Measurements from ENCODE around the gene PLEKHG3. TPM values are rescaled to one million over a fixed set of nuclear protein-coding genes. Genes with fewer than 3 reads are reported as not detected.
A peak's percentile ranks its signal among the peaks of the same experiment; 100 is the strongest.

The PLEKHG3 gene
- total RNA-seq, 1 donor from 2014 or later, result 81.0 TPM

GRCh38 chr14:64663174-64663573 lies 41.0 kb upstream of the PLEKHG3 start:
- H3K4me3 Mint-ChIP-seq (ENCODE audit: low read depth), result no peak overlapping the region
- H3K9me3 Mint-ChIP-seq (ENCODE audit: low read depth), result no peaks in the 10 kb centered on the region
- no peaks in the 10 kb centered on the region for H3K36me3 Mint-ChIP-seq (ENCODE audit: insufficient read depth)
- H3K27ac Mint-ChIP-seq, result peak overlapping the region; percentile 59
- TF ChIP-seq, protein P1, sequence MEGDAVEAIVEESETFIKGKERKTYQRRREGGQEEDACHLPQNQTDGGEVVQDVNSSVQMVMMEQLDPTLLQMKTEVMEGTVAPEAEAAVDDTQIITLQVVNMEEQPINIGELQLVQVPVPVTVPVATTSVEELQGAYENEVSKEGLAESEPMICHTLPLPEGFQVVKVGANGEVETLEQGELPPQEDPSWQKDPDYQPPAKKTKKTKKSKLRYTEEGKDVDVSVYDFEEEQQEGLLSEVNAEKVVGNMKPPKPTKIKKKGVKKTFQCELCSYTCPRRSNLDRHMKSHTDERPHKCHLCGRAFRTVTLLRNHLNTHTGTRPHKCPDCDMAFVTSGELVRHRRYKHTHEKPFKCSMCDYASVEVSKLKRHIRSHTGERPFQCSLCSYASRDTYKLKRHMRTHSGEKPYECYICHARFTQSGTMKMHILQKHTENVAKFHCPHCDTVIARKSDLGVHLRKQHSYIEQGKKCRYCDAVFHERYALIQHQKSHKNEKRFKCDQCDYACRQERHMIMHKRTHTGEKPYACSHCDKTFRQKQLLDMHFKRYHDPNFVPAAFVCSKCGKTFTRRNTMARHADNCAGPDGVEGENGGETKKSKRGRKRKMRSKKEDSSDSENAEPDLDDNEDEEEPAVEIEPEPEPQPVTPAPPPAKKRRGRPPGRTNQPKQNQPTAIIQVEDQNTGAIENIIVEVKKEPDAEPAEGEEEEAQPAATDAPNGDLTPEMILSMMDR (IDR thresholded peaks at IDR 0.05; ENCODE audit: unreplicated experiment), result no peak
- no peak for DNase-seq (ENCODE audit: low spot score, unreplicated experiment)
- H3K27me3 Mint-ChIP-seq, result peaks cover 2% of the 10 kb centered on the region
- H3K4me1 Mint-ChIP-seq (ENCODE audit: low read depth), result no peaks in the 10 kb centered on the region

GRCh38 chr14:64671591-64671990 lies 32.6 kb upstream of the PLEKHG3 start:
- H3K36me3 Mint-ChIP-seq (ENCODE audit: insufficient read depth), result no peaks in the 10 kb centered on the region
- H3K27me3 Mint-ChIP-seq, result peaks cover 22% of the 10 kb centered on the region
- H3K9me3 Mint-ChIP-seq (ENCODE audit: low read depth), result no peaks in the 10 kb centered on the region
- TF ChIP-seq, protein P1 (IDR thresholded peaks at IDR 0.05; ENCODE audit: unreplicated experiment), result peak; percentile 71
- H3K4me3 Mint-ChIP-seq (ENCODE audit: low read depth), result no peak overlapping the region
- DNase-seq (ENCODE audit: low spot score, unreplicated experiment), result no peak
- peaks cover 5% of the 10 kb centered on the region for H3K4me1 Mint-ChIP-seq (ENCODE audit: low read depth)
- H3K27ac Mint-ChIP-seq, result no peak overlapping the region

GRCh38 chr14:64673316-64673715 lies 30.9 kb upstream of the PLEKHG3 start:
- peaks cover 32% of the 10 kb centered on the region for H3K27me3 Mint-ChIP-seq
- H3K27ac Mint-ChIP-seq, result no peak overlapping the region
- TF ChIP-seq, protein P1 (IDR thresholded peaks at IDR 0.05; ENCODE audit: unreplicated experiment), result no peak
- no peak overlapping the region for H3K4me3 Mint-ChIP-seq (ENCODE audit: low read depth)
- H3K36me3 Mint-ChIP-seq (ENCODE audit: insufficient read depth), result no peaks in the 10 kb centered on the region
- DNase-seq (ENCODE audit: low spot score, unreplicated experiment), result no peak
- no peaks in the 10 kb centered on the region for H3K9me3 Mint-ChIP-seq (ENCODE audit: low read depth)
- H3K4me1 Mint-ChIP-seq (ENCODE audit: low read depth), result peaks cover 5% of the 10 kb centered on the region

DNA sequence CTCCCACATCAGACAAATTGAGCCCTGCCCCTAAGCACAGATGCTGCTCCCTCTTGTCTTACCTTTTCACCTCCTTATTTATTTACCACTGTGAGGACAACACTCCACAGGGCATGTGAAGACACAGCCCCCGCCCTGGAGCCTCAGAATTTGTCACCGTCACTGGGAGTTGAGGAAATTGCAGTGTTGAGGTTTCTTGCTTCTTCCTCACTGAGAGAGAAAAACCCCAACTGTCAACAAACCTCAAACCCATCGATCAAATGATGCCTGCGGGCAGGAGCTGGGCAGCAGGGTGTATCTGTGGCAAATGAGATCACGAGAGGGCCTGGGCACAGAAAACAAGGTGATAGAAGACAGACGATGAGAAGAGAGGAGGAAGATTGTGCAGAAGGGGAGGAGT lies 30.5 kb upstream of the PLEKHG3 start:
- no peaks in the 10 kb centered on the region for H3K9me3 Mint-ChIP-seq (ENCODE audit: low read depth)
- TF ChIP-seq, protein P1 (IDR thresholded peaks at IDR 0.05; ENCODE audit: unreplicated experiment), result no peak
- H3K36me3 Mint-ChIP-seq (ENCODE audit: insufficient read depth), result no peaks in the 10 kb centered on the region
- H3K4me3 Mint-ChIP-seq (ENCODE audit: low read depth), result no peak overlapping the region
- H3K27me3 Mint-ChIP-seq, result peaks cover 32% of the 10 kb centered on the region
- peaks cover 5% of the 10 kb centered on the region for H3K4me1 Mint-ChIP-seq (ENCODE audit: low read depth)
- DNase-seq (ENCODE audit: low spot score, unreplicated experiment), result no peak
- no peak overlapping the region for H3K27ac Mint-ChIP-seq

DNA sequence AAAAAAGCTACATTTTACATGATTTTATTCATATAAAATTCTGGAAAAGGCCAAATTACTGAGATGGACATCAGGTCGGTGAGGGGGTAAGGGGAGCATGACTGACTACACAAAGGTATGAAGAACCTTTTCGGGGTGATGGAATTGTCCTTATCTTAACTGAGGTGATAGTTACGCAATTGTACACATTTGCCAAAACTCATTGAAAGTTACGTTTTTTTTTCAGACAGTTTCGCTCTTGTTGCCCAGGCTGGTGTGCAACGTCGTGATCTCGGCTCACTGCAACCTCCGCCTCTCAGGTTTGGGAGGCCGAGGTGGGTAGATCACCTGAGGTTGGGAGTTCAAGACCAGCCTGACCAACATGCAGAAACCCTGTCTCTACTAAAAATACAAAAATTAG lies 29.4 kb upstream of the PLEKHG3 start:
- Mint-ChIP-seq H3K27ac (no peak overlapping the region), H3K4me1 (ENCODE audit: low read depth) (peaks cover 5% of the 10 kb centered on the region), H3K27me3 (peaks cover 35% of the 10 kb centered on the region), H3K9me3 (ENCODE audit: low read depth) (no peaks in the 10 kb centered on the region), H3K36me3 (ENCODE audit: insufficient read depth) (no peaks in the 10 kb centered on the region), H3K4me3 (ENCODE audit: low read depth) (no peak overlapping the region)
- TF ChIP-seq, protein P1 (IDR thresholded peaks at IDR 0.05; ENCODE audit: unreplicated experiment), result no peak
- no peak for DNase-seq (ENCODE audit: low spot score, unreplicated experiment)
